H1 (cell line): ENCODE measurements around the gene DYNC1LI1. TPM values are rescaled to one million over a fixed set of nuclear protein-coding genes. Genes with fewer than 3 reads are reported as not detected.

Source experiments
- CTCF ChIA-PET: fragments of 300-600 bp; sonication (Branson Sonifier 250); formaldehyde crosslinking; loops from one replicate; lab custom pipeline; 2021; ENCODE audit not compliant: partially characterized antibody; lab: Charles Lee
- POLR2A ChIA-PET: fragments of 300-600 bp; sonication (Branson Sonifier 250); formaldehyde crosslinking; loops from one replicate; lab custom pipeline; 2021; ENCODE audit warnings: inconsistent platforms; ENCODE audit not compliant: partially characterized antibody; lab: Charles Lee
- DNase-seq, 2 experiments: peaks; one replicate each; pipeline versions ENCODE4 v3.0.0 to v3.0.0-alpha.2; 2010 to 2022; ENCODE audit warnings: low spot score in 2 of 2, low read depth in 1 of 2, mixed read lengths in 1 of 2
- FAIRE-seq: peaks from 2 replicates; lab custom pipeline; 2011; peaks lifted over from hg19 to GRCh38; lab: Jason Lieb, UNC
- H2AFZ ChIP-seq: 2 replicates; pipeline ENCODE4 v1.8.1; 2012; ENCODE audit warnings: low read length, inconsistent platforms
- H2AK5ac ChIP-seq: 2 replicates; pipeline ENCODE4 v1.6.1; 2013; ENCODE audit warnings: low read depth, low read length
- H2BK120ac ChIP-seq: replicated peaks from 2 replicates; pipeline ENCODE3; 2013; ENCODE audit warnings: low read depth, low read length, inconsistent platforms
- H2BK12ac ChIP-seq: 2 replicates; pipeline ENCODE4 v1.6.1; 2013; ENCODE audit warnings: low read depth, low read length
- H2BK15ac ChIP-seq: 2 replicates; pipeline ENCODE4 v1.6.1; 2013; ENCODE audit warnings: low read length
- H2BK20ac ChIP-seq: 2 replicates; pipeline ENCODE4 v1.6.1; 2013; ENCODE audit warnings: low read length
- H2BK5ac ChIP-seq: 2 replicates; pipeline ENCODE4 v1.6.1; 2013; ENCODE audit warnings: low read depth, low read length
- H3K14ac ChIP-seq: 2 replicates; pipeline ENCODE4 v1.6.1; 2013; ENCODE audit warnings: inconsistent platforms; ENCODE audit not compliant: insufficient read length
- H3K18ac ChIP-seq: 2 replicates; pipeline ENCODE4 v1.6.1; 2013; ENCODE audit warnings: low read length; ENCODE audit errors: extremely low read depth
- H3K23ac ChIP-seq: 2 replicates; pipeline ENCODE4 v1.6.1; 2013; ENCODE audit warnings: inconsistent platforms; ENCODE audit not compliant: insufficient read length
- H3K23me2 ChIP-seq: 2 replicates; pipeline ENCODE4 v1.6.1; 2013; ENCODE audit warnings: low read depth, low read length
- H3K27ac ChIP-seq: 2 replicates; pipeline ENCODE4 v1.6.1; 2011; ENCODE audit warnings: low read depth, low read length, inconsistent platforms
- H3K27me3 ChIP-seq, 4 experiments: replicated peaks in 1 of 4; 1 replicate in 1 of 4; 2 replicates in 3 of 4; pipeline versions ENCODE4 v1.6.1 to v1.8.1; 2011 to 2013; ENCODE audit warnings: low read length in 3 of 4, mild to moderate bottlenecking in 3 of 4, inconsistent platforms in 2 of 4, mixed read lengths in 2 of 4, moderate library complexity in 1 of 4; ENCODE audit not compliant: control insufficient read depth in 3 of 4, insufficient read depth in 3 of 4; ENCODE audit errors: extremely low read depth in 1 of 4
- H3K36me3 ChIP-seq, 4 experiments: 2 replicates each; pipeline versions ENCODE4 v1.6.1 to v1.8.1; 2011 to 2013; ENCODE audit warnings: mild to moderate bottlenecking in 4 of 4, low read length in 3 of 4, moderate library complexity in 2 of 4, control low read depth in 1 of 4, inconsistent platforms in 1 of 4; ENCODE audit not compliant: insufficient read depth in 4 of 4, control insufficient read depth in 2 of 4
- H3K4ac ChIP-seq: replicated peaks from 2 replicates; pipeline ENCODE3; 2013; ENCODE audit warnings: low read length, low read depth, mixed read lengths, inconsistent platforms; ENCODE audit not compliant: insufficient read length
- H3K4me1 ChIP-seq, 4 experiments: replicated peaks in 1 of 4; 1 replicate in 1 of 4; 2 replicates in 3 of 4; pipeline versions ENCODE4 v1.6.1 to v1.8.1; 2011 to 2013; ENCODE audit warnings: low read length in 3 of 4, inconsistent platforms in 2 of 4, mixed read lengths in 1 of 4; ENCODE audit not compliant: insufficient read depth in 4 of 4, control insufficient read depth in 3 of 4
- H3K4me2 ChIP-seq, 2 experiments: 2 replicates each; pipeline versions ENCODE4 v1.6.1 to v1.8.1; 2011 to 2013; ENCODE audit warnings: low read depth in 2 of 2, low read length in 2 of 2, control low read depth in 1 of 2, inconsistent platforms in 1 of 2, mild to moderate bottlenecking in 1 of 2; ENCODE audit not compliant: insufficient read depth in 1 of 2
- H3K4me3 ChIP-seq, 4 experiments: fragments of 200-600, 300-600 bp in 1 of 4; sonication (generic), shearing (Covaris generic), sonication (Bioruptor Twin) in 1 of 4; 2 replicates each; pipeline versions ENCODE4 v1.5.1 to v1.8.1; 2011 to 2016; ENCODE audit warnings: low read length in 4 of 4, low read depth in 3 of 4, control low read depth in 2 of 4, inconsistent platforms in 2 of 4, mild to moderate bottlenecking in 2 of 4, mixed read lengths in 1 of 4, moderate library complexity in 1 of 4; ENCODE audit not compliant: insufficient read depth in 2 of 4; ENCODE audit errors: extremely low read depth in 1 of 4
- H3K56ac ChIP-seq: replicated peaks from 2 replicates; pipeline ENCODE3; 2013; ENCODE audit warnings: low read depth, mild to moderate bottlenecking, mixed read lengths, low read length, inconsistent platforms; ENCODE audit not compliant: insufficient read length
- H3K79me1 ChIP-seq: 2 replicates; pipeline ENCODE4 v1.6.1; 2013; ENCODE audit warnings: low read depth, low read length, control low read depth
- H3K79me2 ChIP-seq, 2 experiments: 2 replicates each; pipeline versions ENCODE4 v1.6.1 to v1.8.1; 2012 to 2013; ENCODE audit warnings: low read length in 2 of 2, mild to moderate bottlenecking in 2 of 2, inconsistent platforms in 1 of 2; ENCODE audit not compliant: insufficient read depth in 2 of 2, control insufficient read depth in 1 of 2
- H3K9ac ChIP-seq, 4 experiments: replicated peaks in 1 of 4; 1 replicate in 1 of 4; 2 replicates in 3 of 4; pipeline versions ENCODE4 v1.6.1 to v1.8.1; 2011 to 2013; ENCODE audit warnings: low read depth in 3 of 4, low read length in 3 of 4, control low read depth in 2 of 4, mild to moderate bottlenecking in 2 of 4, moderate library complexity in 2 of 4, inconsistent platforms in 1 of 4; ENCODE audit errors: extremely low read depth in 1 of 4
- H3K9me3 ChIP-seq, 2 experiments: 2 replicates each; pipeline versions ENCODE4 v1.6.1 to v1.8.1; 2012 to 2013; ENCODE audit warnings: mild to moderate bottlenecking in 2 of 2, moderate library complexity in 2 of 2, control low read depth in 1 of 2, inconsistent platforms in 1 of 2, low read depth in 1 of 2, low read length in 1 of 2, mixed read lengths in 1 of 2; ENCODE audit not compliant: insufficient read depth in 2 of 2
- H4K20me1 ChIP-seq, 2 experiments: replicated peaks in 1 of 2; 2 replicates each; pipeline versions ENCODE3 to v1.8.1; 2011 to 2013; ENCODE audit warnings: inconsistent platforms in 2 of 2, low read length in 2 of 2, mild to moderate bottlenecking in 1 of 2; ENCODE audit not compliant: insufficient read depth in 2 of 2, control insufficient read depth in 1 of 2
- H4K5ac ChIP-seq: 2 replicates; pipeline ENCODE4 v1.6.1; 2013; ENCODE audit warnings: low read length, low read depth, mixed read lengths, inconsistent platforms; ENCODE audit not compliant: insufficient read length
- H4K8ac ChIP-seq: 2 replicates; pipeline ENCODE4 v1.8.0; 2013; ENCODE audit warnings: mild to moderate bottlenecking, moderate library complexity, low read length, inconsistent platforms; ENCODE audit not compliant: insufficient read depth; ENCODE audit errors: extremely low read depth
- H4K91ac ChIP-seq: replicated peaks from 2 replicates; pipeline ENCODE3; 2013; ENCODE audit warnings: low read length, mixed read lengths, inconsistent platforms; ENCODE audit not compliant: insufficient read length
- BCL11A ChIP-seq, 2 experiments: IDR thresholded peaks; one replicate each; pipeline ENCODE4 v1.6.1; 2011; ENCODE audit warnings: low read depth in 2 of 2, low read length in 2 of 2, mild to moderate bottlenecking in 2 of 2
- TBP ChIP-seq: IDR thresholded peaks from 2 replicates; pipeline ENCODE4 v1.6.1; 2011; ENCODE audit warnings: low read depth, low read length, improper control_type of control experiment
- TEAD4 ChIP-seq: IDR thresholded peaks from 2 replicates; pipeline ENCODE4 v1.6.1; 2012; ENCODE audit warnings: low read depth, low read length, inconsistent platforms, mixed read lengths
- WGBS, 2 experiments: shearing (Covaris generic) in 1 of 2; methylation state at CpG; one replicate each; pipeline versions ENCODE4 v1.1.6 to v1.1.7; 2013 to 2015; ENCODE audit warnings: low lambda C conversion rate in 2 of 2, mixed read lengths in 2 of 2, inconsistent platforms in 1 of 2, low coverage in 1 of 2, missing lambda C conversion rate in 1 of 2; ENCODE audit not compliant: insufficient replicate concordance in 2 of 2, insufficient coverage in 1 of 2, insufficient read length in 1 of 2; ENCODE audit errors: extremely low coverage in 1 of 2, missing lambda C conversion rate in 1 of 2; 5-methylcytosine and 5-hydroxymethylcytosine counted together
- polyA plus RNA-seq, 7 experiments: library from polyadenylated mRNA; depleted of rRNA in 3 of 7; stranded (reverse) in 5 of 7; unstranded in 2 of 7; fragments of >200 nt in 5 of 7; fragments of 200-250 nt in 2 of 7; gene quantifications; 1 replicate in 5 of 7; 2 replicates in 1 of 7; 4 replicates in 1 of 7; pipeline versions ENCODE4 v1.2.1 to v1.2.3, GENCODE V29; 2011 to 2013; ENCODE audit warnings: missing spikeins in 2 of 7, mixed read lengths in 2 of 7
- total RNA-seq: library from RNA; stranded (reverse); fragmentation: NEBNext Ultra II Directional; extraction: Animal tissue kit (Norgen Biotek cat#: 25700); gene quantifications from 2 replicates; pipeline ENCODE4 v1.2.1, GENCODE V29; 2021
- TF ChIP-seq, protein P1 (sequence below): IDR thresholded peaks from 2 replicates; pipeline ENCODE4 v1.6.1; 2012; ENCODE audit warnings: inconsistent platforms

DYNC1LI1 gene
- total and polyA plus RNA-seq, 2 of the 8 experiments (the other 6 are each of a cell fraction or from before 2014, with no cell fraction given), result 13.6 to 45.1 TPM

- H3K4me2 ChIP-seq, result no peak overlapping the region
- no peaks in the 10 kb centered on the region for H3K79me2 ChIP-seq
- H3K14ac ChIP-seq, result no peak overlapping the region
- no peak overlapping the region for H3K9ac ChIP-seq
- no peak overlapping the region for H4K8ac ChIP-seq
- H2BK12ac ChIP-seq, result no peak overlapping the region
- CTCF ChIA-PET, result interaction anchor here (1.1 to 1.3 kb wide), 4 partner anchors 54 to 210 kb away, joined by 3 to 5 read pairs (median 3); no protein-coding TSS in a partner anchor
- H4K5ac ChIP-seq, result no peak overlapping the region
- no peak overlapping the region for H2BK15ac ChIP-seq
- no peaks in the 10 kb centered on the region for H3K4me1 ChIP-seq
- H2AFZ ChIP-seq, result no peak overlapping the region
- POLR2A ChIA-PET, result interaction anchor here (0.9 to 1.8 kb wide), 2 partner anchors 9 to 15 kb away, joined by 3 to 6 read pairs; partner anchors contain the start of gene DYNC1LI1
- no peaks in the 10 kb centered on the region for H3K9me3 ChIP-seq
- H2AK5ac ChIP-seq, result no peak overlapping the region
- no peak for DNase-seq
- no peaks in the 10 kb centered on the region for H3K23me2 ChIP-seq
- H3K27me3 ChIP-seq, result no peaks in the 10 kb centered on the region
- no peaks in the 10 kb centered on the region for H3K79me1 ChIP-seq
- H3K23ac ChIP-seq, result no peak overlapping the region
- TF ChIP-seq TBP (no peak), TEAD4 (no peak), BCL11A (IDR thresholded peaks at IDR 0.05; ENCODE audit: low read depth in 2 of 2, low read length in 2 of 2) (no peak)
- TF ChIP-seq, protein P1, sequence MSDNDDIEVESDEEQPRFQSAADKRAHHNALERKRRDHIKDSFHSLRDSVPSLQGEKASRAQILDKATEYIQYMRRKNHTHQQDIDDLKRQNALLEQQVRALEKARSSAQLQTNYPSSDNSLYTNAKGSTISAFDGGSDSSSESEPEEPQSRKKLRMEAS, result no peak
- TF ChIP-seq, all 59 proteins: peak for 0
- no peak overlapping the region for H3K18ac ChIP-seq
- no peak overlapping the region for H2BK20ac ChIP-seq
- H3K27ac ChIP-seq, result no peak overlapping the region
- no peak overlapping the region for H3K4ac ChIP-seq
- no peaks in the 10 kb centered on the region for H4K20me1 ChIP-seq
- H3K36me3 ChIP-seq, result no peaks in the 10 kb centered on the region
- no peak overlapping the region for H2BK5ac ChIP-seq
- H4K91ac ChIP-seq, result no peak overlapping the region
- 89% methylated on average over 1 of the region's 1 CpG; no CpG with 5 or more reads in 1 of the 2 experiments for WGBS, 2 experiments
- no peak overlapping the region for H2BK120ac ChIP-seq
- peak; percentile 13 for FAIRE-seq
- H3K56ac ChIP-seq, result no peak overlapping the region
- no peak overlapping the region for H3K4me3 ChIP-seq
These were observed 14.0 kb upstream of the DYNC1LI1 start for GRCh38 chr3:32584660-32585059.
